SK-N-SH (cell line): ENCODE data around the gene KRTAP2-1. TPM values are rescaled to one million over a fixed set of nuclear protein-coding genes. Genes with fewer than 3 reads are reported as not detected.

Experiments used
- CTCF ChIA-PET: fragments of 300-600, 350-600 bp; formaldehyde crosslinking; extraction: SDS; loops from one replicate; lab custom pipeline; 2021; lab: Yijun Ruan, JAX
- POLR2A ChIA-PET: fragments of 350-600 bp; sonication (Branson Sonifier 250); formaldehyde crosslinking; extraction: SDS; loops from one replicate; lab custom pipeline; 2020; ENCODE audit warnings: antibody characterized with exemption, inconsistent platforms; lab: Yijun Ruan, JAX
- DNase-seq: peaks from one replicate; pipeline ENCODE4 v3.0.0; 2012
- H2AFZ ChIP-seq: fragments of 200-600 bp; sonication (generic); 2 replicates; pipeline ENCODE4 v1.8.1; 2016; ENCODE audit warnings: antibody characterized with exemption, mild to moderate bottlenecking, low read depth
- H3F3A ChIP-seq: fragments of 200-600 bp; sonication (generic); replicated peaks from 2 replicates; pipeline ENCODE3; 2016; ENCODE audit warnings: antibody characterized with exemption, mild to moderate bottlenecking; ENCODE audit not compliant: insufficient read depth
- H3K27ac ChIP-seq, 2 experiments: fragments of 200-500 bp in 1 of 2; fragments of 200-600 bp in 1 of 2; sonication (Bioruptor generic) in 1 of 2; sonication (generic), shearing (Covaris generic) in 1 of 2; 2 replicates each; pipeline versions ENCODE4 v1.5.1 to v1.6.1; 2014 to 2016; ENCODE audit warnings: low read depth in 2 of 2, inconsistent platforms in 1 of 2, low read length in 1 of 2, mild to moderate bottlenecking in 1 of 2, mixed read lengths in 1 of 2
- H3K27me3 ChIP-seq: fragments of 200-600 bp; sonication (generic), shearing (Covaris generic); 2 replicates; pipeline ENCODE4 v1.6.1; 2016; ENCODE audit warnings: mixed run types; ENCODE audit not compliant: insufficient read depth
- H3K36me3 ChIP-seq, 2 experiments: fragments of 200-500 bp in 1 of 2; fragments of 200-600 bp in 1 of 2; sonication (Bioruptor generic) in 1 of 2; sonication (generic) in 1 of 2; replicated peaks in 1 of 2; 2 replicates each; pipeline versions ENCODE3 to v1.5.1; 2014 to 2016; ENCODE audit warnings: low read length in 1 of 2, mild to moderate bottlenecking in 1 of 2; ENCODE audit not compliant: insufficient read depth in 2 of 2, control insufficient read depth in 1 of 2
- H3K4me1 ChIP-seq, 2 experiments: fragments of 200-500 bp in 1 of 2; fragments of 200-600 bp in 1 of 2; sonication (Bioruptor generic) in 1 of 2; sonication (generic), shearing (Covaris generic) in 1 of 2; 2 replicates each; pipeline versions ENCODE4 v1.5.1 to v1.6.1; 2014 to 2016; ENCODE audit warnings: low read depth in 1 of 2, low read length in 1 of 2, mixed run types in 1 of 2; ENCODE audit not compliant: insufficient read depth in 2 of 2, control insufficient read depth in 1 of 2
- H3K4me2 ChIP-seq: fragments of 200-600 bp; sonication (generic), shearing (Covaris generic); 2 replicates; pipeline ENCODE4 v1.6.1; 2017; ENCODE audit warnings: mixed run types
- H3K4me3 ChIP-seq, 2 experiments: fragments of 200-500 bp in 1 of 2; fragments of 200-600 bp in 1 of 2; sonication (Bioruptor generic) in 1 of 2; sonication (generic), shearing (Covaris generic) in 1 of 2; 2 replicates each; pipeline versions ENCODE4 v1.5.1 to v1.8.1; 2014 to 2016; ENCODE audit warnings: low read depth in 2 of 2, inconsistent platforms in 1 of 2, low read length in 1 of 2, mild to moderate bottlenecking in 1 of 2, mixed read lengths in 1 of 2, moderate library complexity in 1 of 2
- H3K79me2 ChIP-seq: fragments of 200-600 bp; sonication (generic); 2 replicates; pipeline ENCODE4 v1.8.1; 2017; ENCODE audit warnings: mild to moderate bottlenecking; ENCODE audit not compliant: insufficient read depth
- H3K9ac ChIP-seq: fragments of 200-600 bp; sonication (generic); 2 replicates; pipeline ENCODE4 v1.6.1; 2017; ENCODE audit warnings: mixed run types
- H3K9me2 ChIP-seq: fragments of 200-600 bp; sonication (generic); 2 replicates; pipeline ENCODE4 v1.6.1; 2017; ENCODE audit warnings: mixed run types
- H3K9me3 ChIP-seq: fragments of 200-600 bp; sonication (generic); 2 replicates; pipeline ENCODE4 v1.6.1; 2017; ENCODE audit warnings: mixed run types, mild to moderate bottlenecking, moderate library complexity
- H4K20me1 ChIP-seq: fragments of 200-600 bp; sonication (generic); 2 replicates; pipeline ENCODE4 v1.6.1; 2017; ENCODE audit warnings: mild to moderate bottlenecking, mixed run types; ENCODE audit not compliant: insufficient read depth
- ELF1 ChIP-seq: IDR thresholded peaks from 2 replicates; pipeline ENCODE4 v1.4.0; 2012
- EZH2phosphoT487 ChIP-seq: fragments of 200-600 bp; sonication (generic); IDR thresholded peaks from 2 replicates; pipeline ENCODE4 v1.6.1; 2017; ENCODE audit warnings: low read depth, mixed run types, mild to moderate bottlenecking, antibody characterized with exemption, moderate library complexity, borderline replicate concordance
- FOSL2 ChIP-seq: IDR thresholded peaks from 2 replicates; pipeline ENCODE4 v1.4.0; 2012; ENCODE audit warnings: low read depth, mild to moderate bottlenecking, moderate library complexity, borderline replicate concordance
- GABPA ChIP-seq: IDR thresholded peaks from 2 replicates; pipeline ENCODE4 v1.4.0; 2012; ENCODE audit warnings: low read depth, mild to moderate bottlenecking
- MXI1 ChIP-seq: IDR thresholded peaks from 2 replicates; pipeline ENCODE4 v1.6.1; 2012; ENCODE audit warnings: mild to moderate bottlenecking, low read depth, low read length, improper control_type of control experiment
- NFIC ChIP-seq: IDR thresholded peaks from 2 replicates; pipeline ENCODE4 v1.4.0; 2012; ENCODE audit warnings: borderline replicate concordance
- NRF1 ChIP-seq: IDR thresholded peaks from 2 replicates; pipeline ENCODE4 v1.6.1; 2012; ENCODE audit warnings: low read depth, mild to moderate bottlenecking, low read length
- POLR2AphosphoS5 ChIP-seq: IDR thresholded peaks from 2 replicates; pipeline ENCODE4 v1.6.1; 2012; ENCODE audit warnings: low read depth, low read length
- RCOR1 ChIP-seq: fragments of 150-350 bp; IDR thresholded peaks from 2 replicates; pipeline ENCODE4 v1.6.1; 2017; ENCODE audit warnings: antibody characterized with exemption, low read length
- RFX5 ChIP-seq: IDR thresholded peaks from 2 replicates; pipeline ENCODE4 v1.6.1; 2012; ENCODE audit warnings: mild to moderate bottlenecking, improper control_type of control experiment, low read length
- RXRA ChIP-seq: IDR thresholded peaks from 2 replicates; pipeline ENCODE4 v1.4.0; 2012; ENCODE audit warnings: low read depth, mild to moderate bottlenecking, borderline replicate concordance
- WGBS: methylation state at CpG from one replicate; pipeline ENCODE4 v1.1.6; 2017; ENCODE audit warnings: low lambda C conversion rate; 5-methylcytosine and 5-hydroxymethylcytosine counted together
- polyA plus RNA-seq, 3 experiments: library from polyadenylated mRNA; depleted of rRNA; stranded (reverse); fragments of >200 nt; gene quantifications; 2 replicates each; pipeline ENCODE4 v1.2.3, GENCODE V29; 2012
- TF ChIP-seq, protein P1 (sequence below): IDR thresholded peaks from 2 replicates; pipeline ENCODE4 v1.4.0; 2012; ENCODE audit warnings: low read depth
- TF ChIP-seq, protein P2 (sequence below): fragments of 150-350 bp; IDR thresholded peaks from 2 replicates; pipeline ENCODE4 v1.6.1; 2017; ENCODE audit warnings: antibody characterized with exemption, low read length, low read depth, borderline replicate concordance

KRTAP2-1 gene
- polyA plus RNA-seq, 1 of the 3 experiments (the other 2 are of a cell fraction): not detected

DNA sequence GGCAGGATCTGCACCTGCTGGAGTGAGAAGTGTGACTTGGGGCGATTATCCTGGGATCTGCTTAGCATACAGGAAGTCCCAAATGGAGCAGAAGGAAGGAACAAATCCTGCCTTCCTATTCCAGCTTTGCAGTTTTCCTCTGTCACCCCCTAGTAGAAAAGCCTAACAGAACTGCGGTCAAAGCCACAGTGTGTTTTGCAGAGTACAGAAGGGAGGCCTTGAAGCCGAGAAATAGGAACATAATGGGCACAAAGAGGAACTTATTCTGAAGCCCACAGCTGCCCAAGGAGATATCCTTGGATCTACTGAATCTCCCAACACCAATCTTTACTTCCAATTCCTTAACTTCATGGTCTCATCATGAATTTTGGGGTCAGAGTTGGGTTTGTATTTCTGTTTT is 28.6 kb downstream of the KRTAP2-1 start:
- no peak for TF ChIP-seq NFIC
- TF ChIP-seq, protein P1, sequence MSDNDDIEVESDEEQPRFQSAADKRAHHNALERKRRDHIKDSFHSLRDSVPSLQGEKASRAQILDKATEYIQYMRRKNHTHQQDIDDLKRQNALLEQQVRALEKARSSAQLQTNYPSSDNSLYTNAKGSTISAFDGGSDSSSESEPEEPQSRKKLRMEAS: no peak
- no peak for TF ChIP-seq EZH2phosphoT487
- TF ChIP-seq MXI1: no peak
- no peak for TF ChIP-seq RXRA
- TF ChIP-seq GABPA: no peak
- no peak for TF ChIP-seq RCOR1
- TF ChIP-seq NRF1: no peak
- H3F3A ChIP-seq: no peaks in the 10 kb centered on the region
- no peaks in the 10 kb centered on the region for H3K9me3 ChIP-seq
- WGBS: 19% methylated on average over 3 of the region's 3 CpGs
- no peaks in the 10 kb centered on the region for H3K9me2 ChIP-seq
- no peak overlapping the region for H3K4me2 ChIP-seq
- no peaks in the 10 kb centered on the region for H3K36me3 ChIP-seq
- H3K79me2 ChIP-seq: no peaks in the 10 kb centered on the region
- H3K4me1 ChIP-seq: no peaks in the 10 kb centered on the region
- no peaks in the 10 kb centered on the region for H4K20me1 ChIP-seq
- H3K9ac ChIP-seq: no peak overlapping the region
- H2AFZ ChIP-seq: no peak overlapping the region
- H3K27me3 ChIP-seq: peaks cover 31% of the 10 kb centered on the region; the same call in 1 of the 2 replicates
- DNase-seq: no peak
- H3K27ac ChIP-seq: no peak overlapping the region
- ChIA-PET POLR2A (no interaction called here), CTCF (interaction anchor here (0.9 to 1.4 kb wide), 2 partner anchors 34 to 227 kb away, joined by 5 read pairs; no protein-coding TSS in a partner anchor)
- no peak overlapping the region for H3K4me3 ChIP-seq

DNA sequence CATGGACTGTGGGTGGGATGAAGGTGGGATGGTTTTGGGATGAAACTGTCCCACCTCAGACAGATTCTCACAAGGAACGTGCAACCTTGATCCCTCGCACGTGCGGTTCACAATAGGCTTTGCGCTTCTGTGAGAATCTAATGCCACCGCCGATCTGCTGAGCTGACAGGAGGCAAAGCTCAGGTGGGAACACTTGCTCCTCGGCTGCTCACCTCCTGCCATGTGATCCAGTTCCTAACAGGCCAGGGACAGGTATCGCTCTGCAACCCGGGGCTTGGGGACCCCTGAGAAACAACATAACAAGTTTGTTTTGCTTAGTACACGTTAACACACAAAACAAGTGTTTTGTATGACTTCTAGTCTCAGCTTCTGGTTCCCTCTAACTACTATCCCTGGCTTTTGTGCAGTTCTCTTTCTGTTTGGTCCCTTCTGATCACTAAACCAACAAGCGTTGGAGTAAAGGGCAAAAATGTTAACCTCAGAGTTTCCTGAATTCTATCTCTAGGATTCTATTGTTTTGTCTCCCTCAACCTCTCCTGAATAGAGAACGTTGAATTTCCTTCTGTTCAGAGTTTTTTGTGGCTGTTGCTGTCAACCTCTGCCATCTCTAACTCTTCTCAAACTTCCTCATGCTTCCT is 30.4 kb downstream of the KRTAP2-1 start:
- no peak overlapping the region for H3K4me2 ChIP-seq
- no peak overlapping the region for H3K4me3 ChIP-seq
- no peaks in the 10 kb centered on the region for H3K36me3 ChIP-seq
- TF ChIP-seq POLR2AphosphoS5: no peak
- H3K27ac ChIP-seq: no peak overlapping the region
- H3K27me3 ChIP-seq: peaks cover 31% of the 10 kb centered on the region; the same call in 1 of the 2 replicates
- H4K20me1 ChIP-seq: no peaks in the 10 kb centered on the region
- H2AFZ ChIP-seq: no peak overlapping the region
- H3K79me2 ChIP-seq: no peaks in the 10 kb centered on the region
- no peaks in the 10 kb centered on the region for H3K9me3 ChIP-seq
- ChIA-PET POLR2A (no interaction called here), CTCF (interaction anchor here (0.7 to 0.8 kb wide), 2 partner anchors 9 to 32 kb away, joined by 3 read pairs; no protein-coding TSS in a partner anchor)
- H3K9me2 ChIP-seq: no peaks in the 10 kb centered on the region
- no peaks in the 10 kb centered on the region for H3K4me1 ChIP-seq
- no peaks in the 10 kb centered on the region for H3F3A ChIP-seq
- no peak overlapping the region for H3K9ac ChIP-seq
- whole genome bisulfite sequencing: 23% methylated on average over 12 of the region's 13 CpGs
- no peak for DNase-seq

DNA sequence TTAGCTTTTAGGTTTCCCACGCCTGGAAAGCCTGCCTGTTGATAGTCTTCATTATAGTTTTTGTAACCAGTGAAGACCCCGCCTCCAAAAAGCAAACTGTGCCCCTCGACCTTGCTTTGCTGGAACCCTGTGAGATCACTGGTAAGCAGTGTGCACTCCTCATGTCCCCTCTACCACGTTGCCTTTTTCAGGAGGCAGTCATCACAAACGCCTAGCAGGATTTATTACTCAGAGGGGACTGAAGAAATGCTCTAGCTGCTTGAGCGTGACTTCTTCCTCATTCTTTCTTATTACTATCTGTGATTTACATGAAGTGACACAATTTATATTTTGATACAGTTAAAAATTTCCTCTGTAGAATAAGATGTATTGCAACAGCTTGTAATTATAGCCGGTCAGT is 31.7 kb downstream of the KRTAP2-1 start:
- WGBS: 14% methylated on average over 7 of the region's 7 CpGs
- no peak overlapping the region for H3K9ac ChIP-seq
- POLR2A ChIA-PET: no interaction called here
- no peak overlapping the region for H3K4me2 ChIP-seq
- no peaks in the 10 kb centered on the region for H3K79me2 ChIP-seq
- CTCF ChIA-PET: interaction anchor here (0.6 kb wide), 1 partner anchor 58 kb away, joined by 3 read pairs; no protein-coding TSS in a partner anchor
- no peaks in the 10 kb centered on the region for H3K9me2 ChIP-seq
- H2AFZ ChIP-seq: no peak overlapping the region
- H3K27ac ChIP-seq: no peak overlapping the region
- H4K20me1 ChIP-seq: no peaks in the 10 kb centered on the region
- H3K4me1 ChIP-seq: no peaks in the 10 kb centered on the region
- peaks cover 36% of the 10 kb centered on the region; the same call in 1 of the 2 replicates for H3K27me3 ChIP-seq
- H3K4me3 ChIP-seq: no peak overlapping the region
- H3F3A ChIP-seq: no peaks in the 10 kb centered on the region
- no peaks in the 10 kb centered on the region for H3K36me3 ChIP-seq
- TF ChIP-seq, protein P2, sequence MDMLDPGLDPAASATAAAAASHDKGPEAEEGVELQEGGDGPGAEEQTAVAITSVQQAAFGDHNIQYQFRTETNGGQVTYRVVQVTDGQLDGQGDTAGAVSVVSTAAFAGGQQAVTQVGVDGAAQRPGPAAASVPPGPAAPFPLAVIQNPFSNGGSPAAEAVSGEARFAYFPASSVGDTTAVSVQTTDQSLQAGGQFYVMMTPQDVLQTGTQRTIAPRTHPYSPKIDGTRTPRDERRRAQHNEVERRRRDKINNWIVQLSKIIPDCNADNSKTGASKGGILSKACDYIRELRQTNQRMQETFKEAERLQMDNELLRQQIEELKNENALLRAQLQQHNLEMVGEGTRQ: no peak
- TF ChIP-seq RFX5: no peak
- TF ChIP-seq FOSL2: no peak
- TF ChIP-seq ELF1: no peak
- DNase-seq: no peak
- H3K9me3 ChIP-seq: no peaks in the 10 kb centered on the region
